ENCODE results near the gene SRBD1. TPM values are rescaled to one million over a fixed set of nuclear protein-coding genes. Genes with fewer than 3 reads are reported as not detected.

Gene SRBD1
- total RNA-seq, 2 donors from 2014 or later, result 19.0 to 22.3 TPM

GRCh38 chr2:45506756-45507155 is 104.3 kb downstream of the SRBD1 start:
- TF ChIP-seq CTCF (IDR thresholded peaks at IDR 0.05), result no peak
- ATAC-seq (ENCODE audit: insufficient number of reproducible peaks, low FRiP score, low read depth) (no peak), DNase-seq (ENCODE audit: low spot score) (no peak)
- Histone ChIP-seq H3K27me3 (replicated peaks; ENCODE audit: insufficient read depth) (no peaks in the 10 kb centered on the region), H3K27ac (no peak overlapping the region), H3K9me3 (no peaks in the 10 kb centered on the region), H3K4me3 (no peak overlapping the region), H3K4me1 (ENCODE audit: control insufficient read depth in 1 of 2, low read depth in 2 of 2) (peaks cover 0 to 7% of the 10 kb centered on the region in 2 donors), H3K36me3 (no peaks in the 10 kb centered on the region)

GRCh38 chr2:45505138-45505537 is 105.9 kb downstream of the SRBD1 start:
- Histone ChIP-seq H3K27me3 (replicated peaks; ENCODE audit: insufficient read depth) (no peaks in the 10 kb centered on the region), H3K27ac (no peak overlapping the region), H3K9me3 (no peaks in the 10 kb centered on the region), H3K4me1 (ENCODE audit: control insufficient read depth in 1 of 2, low read depth in 2 of 2) (peaks cover 0 to 7% of the 10 kb centered on the region in 2 donors), H3K4me3 (no peak overlapping the region), H3K36me3 (no peaks in the 10 kb centered on the region)
- no peak for TF ChIP-seq CTCF (IDR thresholded peaks at IDR 0.05)
- ATAC-seq (ENCODE audit: insufficient number of reproducible peaks, low FRiP score, low read depth) (no peak), DNase-seq (ENCODE audit: low spot score) (no peak)

GRCh38 chr2:45498661-45499550 is 112.2 kb downstream of the SRBD1 start:
- Histone ChIP-seq H3K36me3 (no peaks in the 10 kb centered on the region), H3K27me3 (replicated peaks; ENCODE audit: insufficient read depth) (no peaks in the 10 kb centered on the region), H3K27ac (no peak overlapping the region), H3K9me3 (no peaks in the 10 kb centered on the region), H3K4me1 (ENCODE audit: control insufficient read depth in 1 of 2, low read depth in 2 of 2) (no peaks in the 10 kb centered on the region), H3K4me3 (no peak overlapping the region)
- TF ChIP-seq CTCF (IDR thresholded peaks at IDR 0.05), result no peak
- no peak for ATAC-seq (ENCODE audit: insufficient number of reproducible peaks, low FRiP score, low read depth)
- DNase-seq (ENCODE audit: low spot score), result no peak

GRCh38 chr2:45497355-45497754 is 113.7 kb downstream of the SRBD1 start:
- no peak for DNase-seq (ENCODE audit: low spot score)
- Histone ChIP-seq H3K4me1 (ENCODE audit: control insufficient read depth in 1 of 2, low read depth in 2 of 2) (no peaks in the 10 kb centered on the region), H3K4me3 (no peak overlapping the region), H3K9me3 (no peaks in the 10 kb centered on the region), H3K36me3 (no peaks in the 10 kb centered on the region), H3K27me3 (replicated peaks; ENCODE audit: insufficient read depth) (no peaks in the 10 kb centered on the region), H3K27ac (no peak overlapping the region)
- no peak for ATAC-seq (ENCODE audit: insufficient number of reproducible peaks, low FRiP score, low read depth)
- no peak for TF ChIP-seq CTCF (IDR thresholded peaks at IDR 0.05)

GRCh38 chr2:45496869-45497268 is 114.2 kb downstream of the SRBD1 start:
- no peaks in the 10 kb centered on the region for H3K4me1 ChIP-seq (ENCODE audit: control insufficient read depth in 1 of 2, low read depth in 2 of 2)
- H3K27me3 ChIP-seq (replicated peaks; ENCODE audit: insufficient read depth), result no peaks in the 10 kb centered on the region
- no peaks in the 10 kb centered on the region for H3K9me3 ChIP-seq
- H3K36me3 ChIP-seq, result no peaks in the 10 kb centered on the region
- DNase-seq (ENCODE audit: low spot score) (no peak), ATAC-seq (ENCODE audit: insufficient number of reproducible peaks, low FRiP score, low read depth) (no peak)
- H3K27ac ChIP-seq, result no peak overlapping the region
- H3K4me3 ChIP-seq, result no peak overlapping the region
- no peak for TF ChIP-seq CTCF (IDR thresholded peaks at IDR 0.05)

All from thoracic aorta (tissue), 2 donors.